Measurements from ENCODE around the gene BUD31.

The BUD31 gene

GRCh38 chr7:99460651-99461050, 51.9 kb downstream of the BUD31 start:
- H3K27me3 ChIP-seq (ENCODE audit: low read length) = no peaks in the 10 kb centered on the region
- no peak overlapping the region for H3K4me2 ChIP-seq (ENCODE audit: low read depth, low read length, poor library complexity, severe bottlenecking)
- no peak for TF ChIP-seq CTCF (IDR thresholded peaks at IDR 0.05; ENCODE audit: insufficient read depth, low read length, poor library complexity, severe bottlenecking)
- TF ChIP-seq EZH2phosphoT487 (conservative IDR thresholded peaks at IDR 0.05; ENCODE audit: low read length) = no peak
- H3K4me3 ChIP-seq (ENCODE audit: insufficient read depth, low read length, poor library complexity, severe bottlenecking) = no peak overlapping the region
- no peak overlapping the region for H3K27ac ChIP-seq (ENCODE audit: low read depth, low read length)
- H4K20me1 ChIP-seq (ENCODE audit: low read depth, low read length) = peaks cover 4% of the 10 kb centered on the region; the same call in 1 of the 2 replicates
- peaks cover 18% of the 10 kb centered on the region for H3K36me3 ChIP-seq (ENCODE audit: low read length)
- no peaks in the 10 kb centered on the region for H3K9me3 ChIP-seq (ENCODE audit: insufficient read depth, low read length)
- peaks cover 74% of the 10 kb centered on the region for H3K79me2 ChIP-seq (ENCODE audit: insufficient read depth, low read length)
- no peaks in the 10 kb centered on the region for H3K9me2 ChIP-seq (replicated peaks; ENCODE audit: insufficient read depth, low read length)
- H3F3A ChIP-seq (ENCODE audit: insufficient read depth) = peaks cover 26% of the 10 kb centered on the region
- no peak overlapping the region for H2AFZ ChIP-seq (ENCODE audit: low read depth, low read length, severe bottlenecking)
- no peak overlapping the region for H3K9ac ChIP-seq (ENCODE audit: low read length)

GRCh38 chr7:99461221-99461620, 52.5 kb downstream of the BUD31 start:
- Histone ChIP-seq H4K20me1 (ENCODE audit: low read depth, low read length) (peaks cover 4% of the 10 kb centered on the region; the same call in 1 of the 2 replicates), H3K79me2 (ENCODE audit: insufficient read depth, low read length) (peaks cover 78% of the 10 kb centered on the region), H2AFZ (ENCODE audit: low read depth, low read length, severe bottlenecking) (no peak overlapping the region), H3K27ac (ENCODE audit: low read depth, low read length) (no peak overlapping the region), H3K9me3 (ENCODE audit: insufficient read depth, low read length) (no peaks in the 10 kb centered on the region), H3K4me2 (ENCODE audit: low read depth, low read length, poor library complexity, severe bottlenecking) (no peak overlapping the region), H3K4me3 (ENCODE audit: insufficient read depth, low read length, poor library complexity, severe bottlenecking) (no peak overlapping the region), H3F3A (ENCODE audit: insufficient read depth) (peaks cover 26% of the 10 kb centered on the region), H3K36me3 (ENCODE audit: low read length) (peaks cover 18% of the 10 kb centered on the region), H3K9ac (ENCODE audit: low read length) (no peak overlapping the region), H3K27me3 (ENCODE audit: low read length) (no peaks in the 10 kb centered on the region), H3K9me2 (replicated peaks; ENCODE audit: insufficient read depth, low read length) (no peaks in the 10 kb centered on the region)
- TF ChIP-seq CTCF (IDR thresholded peaks at IDR 0.05; ENCODE audit: insufficient read depth, low read length, poor library complexity, severe bottlenecking) (no peak), EZH2phosphoT487 (conservative IDR thresholded peaks at IDR 0.05; ENCODE audit: low read length) (no peak)

- H2AFZ ChIP-seq (ENCODE audit: low read depth, low read length, severe bottlenecking) = peak overlapping the region; percentile 92
- H3K4me2 ChIP-seq (ENCODE audit: low read depth, low read length, poor library complexity, severe bottlenecking) = peak overlapping the region; percentile 90
- no peaks in the 10 kb centered on the region; the same call in 1 of the 2 replicates for H4K20me1 ChIP-seq (ENCODE audit: low read depth, low read length)
- peak overlapping the region; percentile 42 for H3K27ac ChIP-seq (ENCODE audit: low read depth, low read length)
- H3K9me3 ChIP-seq (ENCODE audit: insufficient read depth, low read length) = no peaks in the 10 kb centered on the region
- no peak for TF ChIP-seq CTCF (IDR thresholded peaks at IDR 0.05; ENCODE audit: insufficient read depth, low read length, poor library complexity, severe bottlenecking)
- no peak for TF ChIP-seq EZH2phosphoT487 (conservative IDR thresholded peaks at IDR 0.05; ENCODE audit: low read length)
- peaks cover 54% of the 10 kb centered on the region for H3K79me2 ChIP-seq (ENCODE audit: insufficient read depth, low read length)
- H3K27me3 ChIP-seq (ENCODE audit: low read length) = no peaks in the 10 kb centered on the region
- peak overlapping the region; percentile 59 for H3K4me3 ChIP-seq (ENCODE audit: insufficient read depth, low read length, poor library complexity, severe bottlenecking)
- H3F3A ChIP-seq (ENCODE audit: insufficient read depth) = peaks cover 18% of the 10 kb centered on the region
- peak overlapping the region; percentile 79 for H3K9ac ChIP-seq (ENCODE audit: low read length)
- no peaks in the 10 kb centered on the region for H3K9me2 ChIP-seq (replicated peaks; ENCODE audit: insufficient read depth, low read length)
- peaks cover 10% of the 10 kb centered on the region; the same call in 1 of the 2 replicates for H3K36me3 ChIP-seq (ENCODE audit: low read length)
Observed at GRCh38 chr7:99465421-99465768, 56.6 kb downstream of the BUD31 start.

All from SU-DHL-6 (cell line).